ENCODE results near the gene SLX4IP.

SLX4IP gene

DNA sequence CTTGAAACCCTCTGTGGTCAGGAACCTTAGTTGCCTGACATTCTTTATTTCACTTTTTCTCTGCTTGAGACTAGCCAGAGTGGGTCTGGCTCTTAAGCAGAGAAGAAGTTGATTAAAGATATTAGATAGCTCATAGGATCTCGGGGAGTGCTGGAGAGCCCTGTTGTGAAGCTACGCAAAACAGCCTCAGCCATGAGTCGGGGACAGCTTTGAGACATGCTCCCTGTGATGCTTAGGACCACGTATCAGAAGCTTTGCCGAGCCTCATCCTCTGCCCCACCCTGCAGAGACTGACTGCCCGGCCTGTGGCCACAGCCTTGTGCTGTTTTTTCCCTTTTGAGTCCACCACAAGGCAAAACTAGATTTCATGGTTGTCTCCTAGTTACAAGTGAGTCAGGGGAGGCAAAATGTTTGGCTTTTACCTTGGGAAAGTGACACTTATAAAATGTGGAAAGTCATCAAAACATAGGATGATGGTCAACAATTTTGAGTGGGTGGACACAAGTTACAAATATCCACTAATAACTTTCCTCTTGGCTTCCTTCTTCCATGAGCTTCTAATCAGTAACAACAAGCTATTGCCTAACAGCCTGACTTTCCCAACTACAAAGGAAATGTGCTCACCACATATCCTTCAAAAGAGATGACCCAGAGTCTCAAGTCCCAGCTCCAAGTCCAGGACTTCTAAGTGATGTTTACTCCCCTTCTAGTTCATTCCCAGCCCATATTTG, 130.3 kb downstream of the SLX4IP start:
- Histone ChIP-seq H3K36me3 (ENCODE audit: control insufficient read depth, insufficient read depth, low read length) (no peaks in the 10 kb centered on the region), H3K9ac (ENCODE audit: low read length) (no peak overlapping the region), H3K4me1 (ENCODE audit: control insufficient read depth, insufficient read depth, low read length) (peaks cover 4% of the 10 kb centered on the region), H3K4me3 (ENCODE audit: low read length) (no peak overlapping the region), H3K27me3 (ENCODE audit: control insufficient read depth, insufficient read depth, low read length) (no peaks in the 10 kb centered on the region), H3K9me3 (ENCODE audit: control insufficient read depth, low read length) (no peaks in the 10 kb centered on the region)

GRCh38 chr20:10565922-10566897, 131.1 kb downstream of the SLX4IP start:
- no peaks in the 10 kb centered on the region for H3K9me3 ChIP-seq (ENCODE audit: control insufficient read depth, low read length)

GRCh38 chr20:10568032-10568431, 132.9 kb downstream of the SLX4IP start:
- Histone ChIP-seq H3K36me3 (ENCODE audit: control insufficient read depth, insufficient read depth, low read length) (no peaks in the 10 kb centered on the region), H3K4me1 (ENCODE audit: control insufficient read depth, insufficient read depth, low read length) (peaks cover 5% of the 10 kb centered on the region), H3K9ac (ENCODE audit: low read length) (no peak overlapping the region), H3K9me3 (ENCODE audit: control insufficient read depth, low read length) (no peaks in the 10 kb centered on the region), H3K4me3 (ENCODE audit: low read length) (no peak overlapping the region), H3K27me3 (ENCODE audit: control insufficient read depth, insufficient read depth, low read length) (no peaks in the 10 kb centered on the region)

More at GRCh38 chr20:10565922-10566897, 131.1 kb downstream of the SLX4IP start:
- H3K9ac ChIP-seq (ENCODE audit: low read length): no peak overlapping the region
- no peaks in the 10 kb centered on the region for H3K27me3 ChIP-seq (ENCODE audit: control insufficient read depth, insufficient read depth, low read length)
- H3K4me3 ChIP-seq (ENCODE audit: low read length): no peak overlapping the region
- no peaks in the 10 kb centered on the region for H3K36me3 ChIP-seq (ENCODE audit: control insufficient read depth, insufficient read depth, low read length)
- H3K4me1 ChIP-seq (ENCODE audit: control insufficient read depth, insufficient read depth, low read length): peaks cover 4% of the 10 kb centered on the region

DNA sequence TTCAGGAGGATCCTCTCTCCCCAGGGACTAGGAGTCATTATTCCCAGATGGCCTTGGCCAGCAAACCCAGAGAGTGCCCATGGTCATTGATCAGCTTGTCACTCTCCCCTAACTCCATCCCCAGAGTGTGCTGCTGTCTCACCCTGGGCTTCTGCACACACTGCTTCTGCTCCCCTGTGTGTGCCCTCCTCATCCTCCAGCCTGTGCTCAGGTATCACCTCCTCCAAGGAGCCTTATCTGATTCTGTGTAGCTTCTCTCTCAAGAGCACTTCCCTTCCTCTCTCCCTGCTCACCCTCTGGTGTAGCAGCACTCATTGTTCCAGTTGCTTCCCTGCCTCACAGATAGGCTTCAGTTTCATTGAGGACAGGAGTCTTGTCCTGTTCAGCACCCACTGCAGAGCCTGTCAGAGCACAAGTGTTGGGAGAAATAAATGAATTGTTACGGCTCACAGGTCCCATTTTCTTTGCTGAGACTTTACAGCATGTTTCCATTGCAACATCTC, 136.3 kb downstream of the SLX4IP start:
- H3K9me3 ChIP-seq (ENCODE audit: control insufficient read depth, low read length): no peaks in the 10 kb centered on the region
- H3K9ac ChIP-seq (ENCODE audit: low read length): no peak overlapping the region
- H3K4me3 ChIP-seq (ENCODE audit: low read length): no peak overlapping the region
- H3K36me3 ChIP-seq (ENCODE audit: control insufficient read depth, insufficient read depth, low read length): no peaks in the 10 kb centered on the region
- no peaks in the 10 kb centered on the region for H3K27me3 ChIP-seq (ENCODE audit: control insufficient read depth, insufficient read depth, low read length)
- peaks cover 6% of the 10 kb centered on the region for H3K4me1 ChIP-seq (ENCODE audit: control insufficient read depth, insufficient read depth, low read length)

DNA sequence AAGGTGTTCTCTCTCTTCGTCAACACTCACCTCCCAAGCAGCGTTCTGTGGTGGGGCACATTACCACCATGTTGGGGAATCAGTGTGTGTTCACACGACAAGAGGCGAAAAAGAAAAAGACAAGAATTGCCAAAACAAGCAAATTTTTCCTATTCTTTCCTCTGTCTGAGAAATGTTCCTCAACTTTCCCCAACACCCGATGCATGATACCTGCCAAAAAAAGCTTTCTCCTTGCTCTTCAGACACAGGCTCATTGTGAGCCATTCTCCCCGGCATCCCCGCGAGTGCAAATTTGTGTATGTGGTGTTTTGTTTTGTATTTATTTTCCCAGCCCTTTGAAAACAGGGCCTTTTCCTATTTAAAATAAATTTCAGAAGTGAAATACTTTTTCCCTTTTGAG, 137.7 kb downstream of the SLX4IP start:
- Histone ChIP-seq H3K9ac (ENCODE audit: low read length) (no peak overlapping the region), H3K27me3 (ENCODE audit: control insufficient read depth, insufficient read depth, low read length) (no peaks in the 10 kb centered on the region), H3K36me3 (ENCODE audit: control insufficient read depth, insufficient read depth, low read length) (no peaks in the 10 kb centered on the region), H3K4me3 (ENCODE audit: low read length) (no peak overlapping the region), H3K9me3 (ENCODE audit: control insufficient read depth, low read length) (no peaks in the 10 kb centered on the region), H3K4me1 (ENCODE audit: control insufficient read depth, insufficient read depth, low read length) (peaks cover 6% of the 10 kb centered on the region)

DNA sequence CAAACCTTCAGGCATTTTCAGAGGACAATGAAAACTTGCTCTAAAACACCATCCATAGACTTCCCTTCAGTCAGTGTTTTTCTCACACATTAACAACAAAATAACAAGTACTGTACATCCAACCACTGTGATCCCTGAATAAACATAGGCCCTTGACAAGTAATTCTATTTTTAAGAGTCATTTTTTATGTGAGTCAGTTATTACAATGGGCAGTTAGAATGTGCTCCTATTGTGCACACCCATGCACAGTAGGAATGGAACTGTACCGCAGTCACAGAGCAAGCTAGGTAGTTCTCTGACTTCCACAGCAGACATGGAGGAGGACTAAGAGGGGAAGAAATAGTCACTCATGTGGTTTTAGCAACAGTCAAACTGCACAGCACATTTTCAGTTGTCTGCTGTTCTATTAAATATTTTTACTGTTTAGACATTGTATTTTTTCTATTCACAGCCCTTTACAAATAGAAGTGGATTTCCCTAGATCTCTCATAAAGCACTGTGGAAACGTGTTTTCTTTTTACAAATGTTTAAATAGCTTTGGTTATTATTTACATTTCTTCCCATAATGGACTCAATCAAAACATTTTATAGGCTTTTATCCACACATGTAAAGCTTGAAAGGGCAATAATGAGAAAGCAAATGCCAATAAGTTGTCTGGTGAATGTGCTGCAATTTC, 138.3 kb downstream of the SLX4IP start:
- no peaks in the 10 kb centered on the region for H3K27me3 ChIP-seq (ENCODE audit: control insufficient read depth, insufficient read depth, low read length)
- no peaks in the 10 kb centered on the region for H3K36me3 ChIP-seq (ENCODE audit: control insufficient read depth, insufficient read depth, low read length)
- H3K9me3 ChIP-seq (ENCODE audit: control insufficient read depth, low read length): no peaks in the 10 kb centered on the region
- peaks cover 6% of the 10 kb centered on the region for H3K4me1 ChIP-seq (ENCODE audit: control insufficient read depth, insufficient read depth, low read length)
- no peak overlapping the region for H3K4me3 ChIP-seq (ENCODE audit: low read length)
- H3K9ac ChIP-seq (ENCODE audit: low read length): no peak overlapping the region

- Histone ChIP-seq H3K27me3 (ENCODE audit: control insufficient read depth, insufficient read depth, low read length) (no peaks in the 10 kb centered on the region), H3K36me3 (ENCODE audit: control insufficient read depth, insufficient read depth, low read length) (no peaks in the 10 kb centered on the region), H3K9ac (ENCODE audit: low read length) (no peak overlapping the region), H3K4me1 (ENCODE audit: control insufficient read depth, insufficient read depth, low read length) (peaks cover 6% of the 10 kb centered on the region), H3K4me3 (ENCODE audit: low read length) (no peak overlapping the region), H3K9me3 (ENCODE audit: control insufficient read depth, low read length) (no peaks in the 10 kb centered on the region)
These were observed 138.8 kb downstream of the SLX4IP start for GRCh38 chr20:10573951-10574339.

DNA sequence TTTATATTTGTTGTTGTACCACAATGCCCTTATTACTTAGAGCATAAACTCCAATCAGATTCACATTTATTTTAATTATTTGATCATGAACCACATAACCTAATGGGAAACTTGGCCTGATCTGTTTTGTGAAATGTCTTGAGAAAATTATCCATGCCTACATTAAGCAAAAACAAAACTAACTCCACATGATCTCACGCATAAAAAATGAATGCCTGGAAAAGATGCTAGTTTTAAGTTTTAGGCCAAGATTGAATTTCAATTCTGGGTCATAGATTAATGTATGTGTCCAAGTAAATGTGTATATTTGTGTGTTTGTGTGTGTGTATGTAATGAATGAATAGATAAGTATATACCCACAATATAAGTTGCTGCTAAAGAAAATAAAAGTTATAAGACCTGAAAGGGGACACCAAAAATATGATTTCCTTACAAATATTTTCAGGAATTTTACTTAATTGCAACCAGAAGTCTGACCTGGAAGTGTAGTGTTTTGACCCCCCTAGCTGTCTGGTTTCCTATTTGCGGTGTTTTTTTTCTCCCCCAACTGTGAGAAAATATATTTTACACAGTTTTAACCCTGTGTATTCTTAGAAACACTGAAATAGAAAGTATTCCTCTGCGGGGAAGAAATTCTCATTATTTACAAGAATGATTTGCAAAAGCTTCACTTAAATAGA, 141.4 kb downstream of the SLX4IP start:
- no peaks in the 10 kb centered on the region for H3K27me3 ChIP-seq (ENCODE audit: control insufficient read depth, insufficient read depth, low read length)
- H3K4me1 ChIP-seq (ENCODE audit: control insufficient read depth, insufficient read depth, low read length): peaks cover 6% of the 10 kb centered on the region
- no peak overlapping the region for H3K4me3 ChIP-seq (ENCODE audit: low read length)
- H3K36me3 ChIP-seq (ENCODE audit: control insufficient read depth, insufficient read depth, low read length): no peaks in the 10 kb centered on the region
- no peaks in the 10 kb centered on the region for H3K9me3 ChIP-seq (ENCODE audit: control insufficient read depth, low read length)
- no peak overlapping the region for H3K9ac ChIP-seq (ENCODE audit: low read length)

- Histone ChIP-seq H3K4me3 (ENCODE audit: low read length) (no peak overlapping the region), H3K36me3 (ENCODE audit: control insufficient read depth, insufficient read depth, low read length) (no peaks in the 10 kb centered on the region), H3K9ac (ENCODE audit: low read length) (no peak overlapping the region), H3K4me1 (ENCODE audit: control insufficient read depth, insufficient read depth, low read length) (peaks cover 6% of the 10 kb centered on the region), H3K9me3 (ENCODE audit: control insufficient read depth, low read length) (no peaks in the 10 kb centered on the region), H3K27me3 (ENCODE audit: control insufficient read depth, insufficient read depth, low read length) (no peaks in the 10 kb centered on the region)
These were observed 142.5 kb downstream of the SLX4IP start for GRCh38 chr20:10577648-10578047.

DNA sequence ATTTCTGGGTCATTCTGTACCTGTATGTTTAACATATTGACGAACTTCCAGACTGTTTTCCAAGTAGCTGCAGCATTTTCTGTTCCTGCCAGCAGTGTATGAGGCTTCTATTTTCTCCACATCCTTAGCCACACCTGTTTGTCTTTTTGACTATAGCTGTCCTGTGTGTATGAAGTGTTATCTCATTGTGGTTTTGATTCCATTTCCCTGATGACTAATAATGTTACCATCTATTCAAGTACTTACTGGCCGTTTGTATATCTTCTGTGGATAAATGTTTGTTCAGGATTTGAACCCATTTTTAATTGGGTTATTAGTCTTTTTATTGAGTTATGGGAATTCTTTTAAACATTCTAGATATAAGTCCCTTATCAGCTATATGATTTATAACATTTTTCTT, 143.5 kb downstream of the SLX4IP start:
- H3K4me1 ChIP-seq (ENCODE audit: control insufficient read depth, insufficient read depth, low read length): no peaks in the 10 kb centered on the region
- H3K36me3 ChIP-seq (ENCODE audit: control insufficient read depth, insufficient read depth, low read length): no peaks in the 10 kb centered on the region
- no peaks in the 10 kb centered on the region for H3K9me3 ChIP-seq (ENCODE audit: control insufficient read depth, low read length)
- no peak overlapping the region for H3K9ac ChIP-seq (ENCODE audit: low read length)
- H3K4me3 ChIP-seq (ENCODE audit: low read length): no peak overlapping the region
- H3K27me3 ChIP-seq (ENCODE audit: control insufficient read depth, insufficient read depth, low read length): no peaks in the 10 kb centered on the region

DNA sequence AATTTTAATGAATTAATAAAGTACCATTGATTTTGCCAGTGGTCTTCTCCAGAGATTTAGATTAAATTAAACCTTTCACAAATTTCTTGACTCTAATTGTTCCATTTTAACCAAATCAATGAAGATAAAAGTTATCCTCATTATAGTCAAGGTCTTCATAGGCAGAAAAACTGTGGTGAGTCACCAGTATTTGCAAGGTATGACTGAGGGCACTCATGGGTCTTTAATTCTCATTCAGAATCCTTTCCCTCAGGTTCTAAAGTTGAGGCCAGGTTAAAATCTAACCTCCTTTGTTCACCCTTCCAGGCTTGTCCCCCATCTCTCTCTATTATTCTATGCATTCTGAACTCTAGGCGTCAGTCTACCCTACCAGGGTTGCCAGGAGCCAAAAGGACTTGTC, 144.8 kb downstream of the SLX4IP start:
- Histone ChIP-seq H3K36me3 (ENCODE audit: control insufficient read depth, insufficient read depth, low read length) (no peaks in the 10 kb centered on the region), H3K4me1 (ENCODE audit: control insufficient read depth, insufficient read depth, low read length) (no peaks in the 10 kb centered on the region), H3K9ac (ENCODE audit: low read length) (no peak overlapping the region), H3K9me3 (ENCODE audit: control insufficient read depth, low read length) (no peaks in the 10 kb centered on the region), H3K27me3 (ENCODE audit: control insufficient read depth, insufficient read depth, low read length) (no peaks in the 10 kb centered on the region), H3K4me3 (ENCODE audit: low read length) (no peak overlapping the region)

All from mucosa of stomach (tissue), 1 donor.